ENCODE measurements around the gene SPAG17. TPM values are rescaled to one million over a fixed set of nuclear protein-coding genes. Genes with fewer than 3 reads are reported as not detected.

Gene SPAG17
- total and polyA plus RNA-seq, 2 of the 13 experiments (the other 11 are each of a cell fraction or from before 2014, with no cell fraction given): not detected

- DNase-seq (ENCODE audit: low spot score): no peak
- no TSS peak for BruUV-seq (replicated peaks)
- Histone ChIP-seq H3K4me2 (ENCODE audit: low read depth, low read length) (no peak overlapping the region), H3K79me2 (ENCODE audit: insufficient read depth, low read length) (no peaks in the 10 kb centered on the region), H3K9me3 (ENCODE audit: low read length) (no peaks in the 10 kb centered on the region), H4K20me1 (ENCODE audit: insufficient read depth, low read length) (no peaks in the 10 kb centered on the region), H2AFZ (ENCODE audit: low read length) (no peak overlapping the region), H3K27ac (ENCODE audit: extremely low read length, insufficient read depth, low read length) (no peak overlapping the region), H3K36me3 (replicated peaks in 1 of 2; ENCODE audit: control insufficient read depth in 1 of 2, insufficient read depth in 2 of 2, low read length in 2 of 2) (no peaks in the 10 kb centered on the region), H3K9ac (ENCODE audit: insufficient read depth, low read depth, low read length) (no peak overlapping the region), H3K4me3 (replicated peaks in 1 of 3; ENCODE audit: insufficient read depth in 1 of 3, low read depth in 2 of 3, low read length in 3 of 3) (no peak overlapping the region), H3K4me1 (ENCODE audit: insufficient read depth, low read length) (no peaks in the 10 kb centered on the region), H3K27me3 (ENCODE audit: control insufficient read depth in 1 of 2, insufficient read depth in 2 of 2, low read length in 2 of 2) (no peaks in the 10 kb centered on the region)
- ATAC-seq: no peak
- ChIA-PET CTCF (ENCODE audit: low intra/inter-chr PET ratio, low total read pairs) (no interaction called here), POLR2A (no interaction called here)
- FAIRE-seq: no peak
- intact Hi-C loops (cut with micrococcal nuclease; ENCODE audit: unreplicated experiment): no loop called here
- TF ChIP-seq EED (CRISPR knock-in tag; IDR thresholded peaks at IDR 0.05) (no peak), MYPOP (CRISPR knock-in tag; IDR thresholded peaks at IDR 0.05) (no peak), KDM6A (CRISPR knock-in tag; IDR thresholded peaks at IDR 0.05; ENCODE audit: low read depth) (no peak), HNF4A (CRISPR knock-in tag; IDR thresholded peaks at IDR 0.05) (no peak), ZFP36 (IDR thresholded peaks at IDR 0.05; ENCODE audit: borderline replicate concordance, low read depth, low read length, partially characterized antibody) (no peak), DMAP1 (CRISPR knock-in tag; IDR thresholded peaks at IDR 0.05) (no peak), CEBPB (IDR thresholded peaks at IDR 0.05; ENCODE audit: borderline replicate concordance, low read depth, low read length) (no peak), HDAC2 (CRISPR knock-in tag; IDR thresholded peaks at IDR 0.05) (no peak), HHEX (CRISPR knock-in tag; IDR thresholded peaks at IDR 0.05) (no peak), TBL1XR1 (IDR thresholded peaks at IDR 0.05; ENCODE audit: borderline replicate concordance, low read length, partially characterized antibody) (no peak), ZC3H13 (CRISPR knock-in tag; IDR thresholded peaks at IDR 0.05) (no peak), ZNF501 (CRISPR knock-in tag; IDR thresholded peaks at IDR 0.05) (no peak), ZNF432 (CRISPR knock-in tag; IDR thresholded peaks at IDR 0.05; ENCODE audit: borderline replicate concordance) (no peak), NR3C1 (CRISPR knock-in tag; IDR thresholded peaks at IDR 0.05) (no peak), XBP1 (CRISPR knock-in tag; IDR thresholded peaks at IDR 0.05) (no peak), SCMH1 (CRISPR knock-in tag; IDR thresholded peaks at IDR 0.05; ENCODE audit: borderline replicate concordance) (no peak), ZNF460 (CRISPR knock-in tag; IDR thresholded peaks at IDR 0.05; ENCODE audit: borderline replicate concordance) (no peak), ZZZ3 (CRISPR knock-in tag; IDR thresholded peaks at IDR 0.05; ENCODE audit: borderline replicate concordance) (no peak)
- WGBS (ENCODE audit: low lambda C conversion rate): under 1% methylated on average over 3 of the region's 3 CpGs
- in situ Hi-C loops (cut with HindIII; ENCODE audit: extremely low pct_ligation_motif_present, low pct_unique_long_range_greater_than_20kb): no loop called here
Measured at GRCh38 chr1:118204105-118204504, 19.1 kb upstream of the SPAG17 start.
